ENCODE results near the gene CCDC61. TPM values are rescaled to one million over a fixed set of nuclear protein-coding genes. Genes with fewer than 3 reads are reported as not detected.

Gene CCDC61
- total RNA-seq, 4 donors from 2014 or later: 7.2 to 14.4 (median 10.4) TPM

- intact Hi-C loops (cut with DNase I; ENCODE audit: low total_unique reads): no loop called here
- 91 to 95% methylated on average over 1 of the region's 1 CpG for WGBS, 2 donors
- no peak for DNase-seq (ENCODE audit: low spot score in 2 of 2)
- no peak for TF ChIP-seq CTCF (IDR thresholded peaks at IDR 0.05)
- no peak for TF ChIP-seq POLR2A (IDR thresholded peaks at IDR 0.05)
- H3K4me3 ChIP-seq (ENCODE audit: low read depth, poor library complexity, severe bottlenecking): no peak overlapping the region
Observed at GRCh38 chr19:46043519-46043918, 48.3 kb downstream of the CCDC61 start.

GRCh38 chr19:46049597-46049996 lies 54.3 kb downstream of the CCDC61 start:
- WGBS, 2 donors: 25 to 32% methylated on average over 6 to 7 of the region's 7 CpGs
- no peak for DNase-seq (ENCODE audit: low spot score in 2 of 2)
- TF ChIP-seq POLR2A (IDR thresholded peaks at IDR 0.05) (no peak), CTCF (IDR thresholded peaks at IDR 0.05) (no peak)
- intact Hi-C loops (cut with DNase I; ENCODE audit: low total_unique reads): no loop called here
- H3K4me3 ChIP-seq (ENCODE audit: low read depth, poor library complexity, severe bottlenecking): no peak overlapping the region

DNA sequence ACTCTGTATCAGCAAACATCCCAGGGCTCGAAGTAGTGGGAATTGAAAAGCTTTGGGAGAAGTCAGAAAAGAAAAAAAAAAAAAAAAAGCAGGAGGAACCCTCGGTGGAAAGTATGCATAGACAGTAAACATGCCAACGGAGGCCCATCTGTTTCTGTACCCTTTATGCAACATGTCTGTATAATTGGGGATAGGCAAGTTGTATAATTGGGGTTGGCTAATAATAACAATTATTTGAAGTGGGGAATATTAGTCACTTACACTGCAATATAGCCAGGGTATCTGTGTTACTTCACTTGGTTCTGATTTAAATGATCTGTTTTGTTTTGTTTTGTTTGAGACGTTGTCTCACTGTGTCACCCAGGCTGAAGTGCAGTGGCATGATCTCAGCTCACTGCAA lies 57.6 kb downstream of the CCDC61 start:
- 43 to 49% methylated on average over 4 of the region's 4 CpGs for WGBS, 2 donors
- TF ChIP-seq POLR2A (IDR thresholded peaks at IDR 0.05): no peak
- no peak for TF ChIP-seq CTCF (IDR thresholded peaks at IDR 0.05)
- DNase-seq (ENCODE audit: low spot score in 2 of 2): no peak
- no peak overlapping the region for H3K4me3 ChIP-seq (ENCODE audit: low read depth, poor library complexity, severe bottlenecking)
- intact Hi-C loops (cut with DNase I; ENCODE audit: low total_unique reads): no loop called here

DNA sequence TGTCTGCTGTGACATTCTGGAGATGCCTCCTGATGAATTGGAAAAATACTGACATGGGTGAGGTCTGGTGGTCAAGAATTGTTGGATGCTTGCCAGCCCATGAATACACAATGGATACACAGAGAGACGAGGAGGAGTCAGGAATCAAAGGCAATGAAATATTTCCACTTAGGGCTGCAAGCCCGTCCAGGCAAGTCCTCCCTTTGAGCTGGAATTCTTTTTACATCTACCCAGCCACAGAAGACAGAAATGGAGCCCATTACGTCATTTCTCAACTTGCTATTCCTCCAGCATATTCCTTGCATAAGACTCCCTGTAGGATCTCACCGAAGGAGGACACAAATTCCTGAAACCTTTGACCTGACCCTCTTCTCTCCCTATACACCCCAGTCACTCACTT lies 61.3 kb downstream of the CCDC61 start:
- WGBS, 2 donors: 22 to 37% methylated on average over 4 of the region's 4 CpGs
- no peak for DNase-seq (ENCODE audit: low spot score in 2 of 2)
- intact Hi-C loops (cut with DNase I; ENCODE audit: low total_unique reads): no loop called here

DNA sequence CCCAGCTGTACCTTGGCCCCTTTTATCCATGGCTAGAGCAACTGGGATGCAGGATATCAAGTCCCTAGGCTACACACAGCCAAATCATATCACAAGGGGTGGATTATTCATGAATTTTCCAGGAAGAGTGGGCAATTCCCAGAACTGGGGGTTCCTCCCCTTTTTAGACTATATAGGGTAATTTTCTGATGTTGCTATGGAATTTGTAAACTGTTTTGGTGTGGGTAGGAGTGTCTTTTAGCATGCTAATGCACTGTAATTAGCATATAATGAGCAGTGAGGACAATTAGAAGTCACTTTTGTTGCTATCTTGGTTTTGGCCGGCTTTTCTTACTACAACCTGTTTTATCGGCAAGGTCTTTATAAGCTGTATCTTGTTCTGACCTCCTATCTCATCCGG lies 63.5 kb downstream of the CCDC61 start:
- WGBS, 2 donors: 93 to 95% methylated on average over 3 of the region's 3 CpGs
- DNase-seq (ENCODE audit: low spot score in 2 of 2): no peak
- H3K4me3 ChIP-seq (ENCODE audit: low read depth, poor library complexity, severe bottlenecking): no peak overlapping the region
- TF ChIP-seq CTCF (IDR thresholded peaks at IDR 0.05) (no peak), POLR2A (IDR thresholded peaks at IDR 0.05) (no peak)
- intact Hi-C loops (cut with DNase I; ENCODE audit: low total_unique reads): no loop called here

More for the DNA sequence above, 61.3 kb downstream of the CCDC61 start:
- no peak overlapping the region for H3K4me3 ChIP-seq (ENCODE audit: low read depth, poor library complexity, severe bottlenecking)
- TF ChIP-seq CTCF (IDR thresholded peaks at IDR 0.05): no peak
- TF ChIP-seq POLR2A (IDR thresholded peaks at IDR 0.05): no peak

DNA sequence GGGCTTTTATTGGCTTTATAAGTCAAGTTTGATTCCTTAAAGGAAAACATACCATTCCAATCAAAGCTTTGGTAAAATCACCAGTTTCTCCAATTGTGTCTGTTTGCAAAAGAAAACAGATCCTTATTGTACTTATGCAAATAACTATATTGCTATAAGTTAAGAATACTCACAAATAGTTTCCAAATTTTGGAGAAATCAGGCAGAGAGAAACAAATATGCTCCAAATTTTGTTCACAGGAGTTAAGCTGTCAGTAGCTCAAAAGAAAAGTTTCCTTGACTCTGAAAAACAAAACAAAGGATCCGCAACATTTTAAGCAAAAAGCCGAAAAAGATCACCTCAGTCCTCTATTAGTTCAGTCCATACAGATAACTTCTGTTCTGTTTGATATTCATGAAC lies 64.7 kb downstream of the CCDC61 start:
- intact Hi-C loops (cut with DNase I; ENCODE audit: low total_unique reads): no loop called here
- 89 to 96% methylated on average over 2 of the region's 2 CpGs for WGBS, 2 donors
- no peak overlapping the region for H3K4me3 ChIP-seq (ENCODE audit: low read depth, poor library complexity, severe bottlenecking)
- DNase-seq (ENCODE audit: low spot score in 2 of 2): no peak
- TF ChIP-seq CTCF (IDR thresholded peaks at IDR 0.05): no peak
